GM23338 (cell line): ENCODE data around the gene DNAJC7.

Source experiments
- EZH2 ChIP-seq: fragments of 200-600 bp; sonication (generic); IDR thresholded peaks from one replicate; pipeline ENCODE4 v1.8.0; 2017; ENCODE audit warnings: antibody characterized with exemption, mild to moderate bottlenecking, low read depth; ENCODE audit not compliant: unreplicated experiment
- POLR2AphosphoS5 ChIP-seq: IDR thresholded peaks from 2 replicates; pipeline ENCODE4 v1.6.1; 2016; ENCODE audit warnings: antibody characterized with exemption, low read depth
- TF ChIP-seq, protein P1 (sequence below), 2 experiments: fragments of 200-600 bp in 1 of 2; sonication (generic) in 1 of 2; conservative IDR thresholded peaks; 2 replicates each; pipeline versions ENCODE4 v1.5.1 to v1.6.1; 2016 to 2017; ENCODE audit warnings: antibody characterized with exemption in 2 of 2, low read depth in 2 of 2, mild to moderate bottlenecking in 2 of 2, moderate library complexity in 1 of 2

- TF ChIP-seq, protein P1, sequence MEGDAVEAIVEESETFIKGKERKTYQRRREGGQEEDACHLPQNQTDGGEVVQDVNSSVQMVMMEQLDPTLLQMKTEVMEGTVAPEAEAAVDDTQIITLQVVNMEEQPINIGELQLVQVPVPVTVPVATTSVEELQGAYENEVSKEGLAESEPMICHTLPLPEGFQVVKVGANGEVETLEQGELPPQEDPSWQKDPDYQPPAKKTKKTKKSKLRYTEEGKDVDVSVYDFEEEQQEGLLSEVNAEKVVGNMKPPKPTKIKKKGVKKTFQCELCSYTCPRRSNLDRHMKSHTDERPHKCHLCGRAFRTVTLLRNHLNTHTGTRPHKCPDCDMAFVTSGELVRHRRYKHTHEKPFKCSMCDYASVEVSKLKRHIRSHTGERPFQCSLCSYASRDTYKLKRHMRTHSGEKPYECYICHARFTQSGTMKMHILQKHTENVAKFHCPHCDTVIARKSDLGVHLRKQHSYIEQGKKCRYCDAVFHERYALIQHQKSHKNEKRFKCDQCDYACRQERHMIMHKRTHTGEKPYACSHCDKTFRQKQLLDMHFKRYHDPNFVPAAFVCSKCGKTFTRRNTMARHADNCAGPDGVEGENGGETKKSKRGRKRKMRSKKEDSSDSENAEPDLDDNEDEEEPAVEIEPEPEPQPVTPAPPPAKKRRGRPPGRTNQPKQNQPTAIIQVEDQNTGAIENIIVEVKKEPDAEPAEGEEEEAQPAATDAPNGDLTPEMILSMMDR (conservative IDR thresholded peaks at IDR 0.05; ENCODE audit: low read depth in 2 of 2), result no peak
- TF ChIP-seq EZH2 (no peak), POLR2AphosphoS5 (no peak)
These were observed 24.7 kb downstream of the DNAJC7 start for GRCh38 chr17:41992576-41992975.
